HG02885 (cell line): ENCODE results near the gene CYSRT1.

Source experiments
- ATAC-seq: cut with Tn5 transposase; IDR thresholded peaks from one replicate; pipeline ENCODE4 v1.9.1; 2021; ENCODE audit warnings: mild to moderate bottlenecking; ENCODE audit not compliant: unreplicated experiment, poor library complexity

CYSRT1 gene

GRCh38 chr9:137265496-137266161 lies 40.7 kb downstream of the CYSRT1 start:
- no peak for ATAC-seq

- no peak for ATAC-seq
Observed at GRCh38 chr9:137266162-137266527, 41.2 kb downstream of the CYSRT1 start.

- ATAC-seq, result no peak
Observed at GRCh38 chr9:137266585-137267453, 41.8 kb downstream of the CYSRT1 start.

- no peak for ATAC-seq
Observed at GRCh38 chr9:137267933-137268355, 43.0 kb downstream of the CYSRT1 start.

- ATAC-seq, result no peak
Observed at GRCh38 chr9:137268538-137269201, 43.7 kb downstream of the CYSRT1 start.

GRCh38 chr9:137269231-137269772 lies 44.3 kb downstream of the CYSRT1 start:
- ATAC-seq, result no peak

GRCh38 chr9:137270929-137271695 lies 46.1 kb downstream of the CYSRT1 start:
- ATAC-seq, result no peak

GRCh38 chr9:137271696-137272076 lies 46.7 kb downstream of the CYSRT1 start:
- no peak for ATAC-seq

- no peak for ATAC-seq
Observed at GRCh38 chr9:137272241-137273094, 47.5 kb downstream of the CYSRT1 start.

- ATAC-seq, result no peak
Observed at GRCh38 chr9:137273095-137273490, 48.1 kb downstream of the CYSRT1 start.

GRCh38 chr9:137273611-137274320 lies 48.8 kb downstream of the CYSRT1 start:
- no peak for ATAC-seq

GRCh38 chr9:137275203-137275587 lies 50.2 kb downstream of the CYSRT1 start:
- ATAC-seq, result no peak
